ENCODE data around the gene ZBTB1. TPM values are rescaled to one million over a fixed set of nuclear protein-coding genes. Genes with fewer than 3 reads are reported as not detected.
A peak's percentile ranks its signal among the peaks of the same experiment; 100 is the strongest.

The ZBTB1 gene
- total and polyA plus RNA-seq, 2 donors (not counting 1 experiment from before 2014, with no cell fraction given) = 52.8 to 108 TPM

GRCh38 chr14:64541261-64541971 is 36.8 kb downstream of the ZBTB1 start:
- intact Hi-C loops (cut with micrococcal nuclease) = loop anchor here (2.0 to 5.0 kb wide), 3 partner anchors 96 to 445 kb away; partner anchors contain the start of genes CHURC1 and FNTB
- Mint-ChIP-seq H3K27me3 (peaks cover 8% of the 10 kb centered on the region), H3K4me1 (peaks cover 31% of the 10 kb centered on the region), H3K9me3 (ENCODE audit: insufficient read depth) (peaks cover 6% of the 10 kb centered on the region), H3K27ac (peak overlapping the region; percentile 97), H3K4me3 (peak overlapping the region; percentile 100)
- ChIA-PET POLR2A (interaction anchor here (0.7 to 4.1 kb wide), 2 partner anchors 37 to 151 kb away, joined by 3 to 28 read pairs; partner anchors contain the start of genes ZBTB1 and ZBTB25), CTCF (interaction anchor here (1.7 to 2.7 kb wide), 2 partner anchors 95 to 224 kb away, joined by 5 to 8 read pairs; no protein-coding TSS in a partner anchor)
- TF ChIP-seq EZH2 (IDR thresholded peaks at IDR 0.05; ENCODE audit: borderline replicate concordance, insufficient read depth, low read depth, low read length, poor library complexity, severe bottlenecking) (no peak), CTCF (IDR thresholded peaks at IDR 0.05) (no peak)
- Histone ChIP-seq H3K36me3 (replicated peaks in 1 of 2; ENCODE audit: control extremely low read depth in 1 of 2, control insufficient read depth in 1 of 2, extremely low read depth in 1 of 2, insufficient read depth in 2 of 2, low read length in 1 of 2) (no peaks in the 10 kb centered on the region), H3K9ac (ENCODE audit: low read length) (peak overlapping the region; percentile 92), H3K27me3 (replicated peaks in 1 of 4; ENCODE audit: control extremely low read depth in 1 of 4, control insufficient read depth in 3 of 4, insufficient read depth in 4 of 4, low read length in 3 of 4) (peaks cover 0 to 19% (median 5%) of the 10 kb centered on the region in 4 experiments), H3K4me1 (ENCODE audit: control insufficient read depth in 2 of 2, insufficient read depth in 2 of 2, low read length in 2 of 2) (peaks cover 26 to 32% of the 10 kb centered on the region in 2 donors), H3K4me2 (replicated peaks; ENCODE audit: low read depth, low read length, poor library complexity, severe bottlenecking) (peak overlapping the region; percentile 96), H3K9me3 (ENCODE audit: control extremely low read depth in 1 of 3, control insufficient read depth in 2 of 3, insufficient read depth in 1 of 3, low read length in 2 of 3) (peaks cover 0 to 21% (median 13%) of the 10 kb centered on the region in 3 donors), H2AFZ (ENCODE audit: insufficient read depth, low read depth, low read length, poor library complexity, severe bottlenecking) (peak overlapping the region; percentile 95), H3K4me3 (ENCODE audit: control extremely low read depth in 1 of 5, extremely low read depth in 1 of 5, insufficient read depth in 1 of 5, low read depth in 2 of 5, low read length in 4 of 5) (peak overlapping the region in 4 of 5 experiments; percentile 38 to 98 (median 88)), H4K20me1 (ENCODE audit: control insufficient read depth, insufficient read depth, low read length, poor library complexity, severe bottlenecking) (no peaks in the 10 kb centered on the region), H3K79me2 (ENCODE audit: control insufficient read depth, insufficient read depth, low read length) (no peaks in the 10 kb centered on the region), H3K27ac (ENCODE audit: low read length in 2 of 2) (no peak overlapping the region)
- WGBS (ENCODE audit: insufficient coverage) = 28% methylated on average over 73 of the region's 73 CpGs
- peak; percentile 64 for DNase-seq
- no peak for ATAC-seq (ENCODE audit: low read depth)

Data from B cell (primary cell).